GM12873 (cell line): ENCODE data around the gene KCNK16.
A peak's percentile ranks its signal among the peaks of the same experiment; 100 is the strongest.

Experiments
- TF ChIP-seq, protein P1 (sequence below): IDR thresholded peaks from 2 replicates; pipeline ENCODE4 v1.5.1; 2012; ENCODE audit warnings: low read depth, mild to moderate bottlenecking, moderate library complexity, low read length, control low read depth; ENCODE audit not compliant: insufficient read depth; ENCODE audit errors: missing control alignments

The KCNK16 gene

DNA sequence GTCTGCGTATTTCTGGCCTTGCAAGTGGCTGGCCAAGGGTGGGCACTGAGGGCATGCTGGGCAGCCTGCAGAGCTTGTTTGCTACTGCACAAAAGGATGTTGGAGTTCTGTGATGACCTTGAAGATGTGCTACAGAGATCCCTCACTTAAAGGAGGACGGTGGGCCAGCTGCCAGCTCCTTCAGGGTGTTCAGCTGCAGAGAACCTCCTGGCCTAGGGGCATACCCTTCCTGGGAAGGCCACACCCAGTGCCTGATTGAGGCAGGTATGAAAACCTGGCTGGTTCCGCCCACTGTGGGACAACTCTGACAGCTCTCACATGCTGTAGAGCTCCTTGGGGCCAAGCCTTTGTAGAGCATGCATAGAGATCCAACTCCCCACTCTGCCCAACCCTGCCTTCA, 5.2 kb downstream of the KCNK16 start:
- TF ChIP-seq, protein P1, sequence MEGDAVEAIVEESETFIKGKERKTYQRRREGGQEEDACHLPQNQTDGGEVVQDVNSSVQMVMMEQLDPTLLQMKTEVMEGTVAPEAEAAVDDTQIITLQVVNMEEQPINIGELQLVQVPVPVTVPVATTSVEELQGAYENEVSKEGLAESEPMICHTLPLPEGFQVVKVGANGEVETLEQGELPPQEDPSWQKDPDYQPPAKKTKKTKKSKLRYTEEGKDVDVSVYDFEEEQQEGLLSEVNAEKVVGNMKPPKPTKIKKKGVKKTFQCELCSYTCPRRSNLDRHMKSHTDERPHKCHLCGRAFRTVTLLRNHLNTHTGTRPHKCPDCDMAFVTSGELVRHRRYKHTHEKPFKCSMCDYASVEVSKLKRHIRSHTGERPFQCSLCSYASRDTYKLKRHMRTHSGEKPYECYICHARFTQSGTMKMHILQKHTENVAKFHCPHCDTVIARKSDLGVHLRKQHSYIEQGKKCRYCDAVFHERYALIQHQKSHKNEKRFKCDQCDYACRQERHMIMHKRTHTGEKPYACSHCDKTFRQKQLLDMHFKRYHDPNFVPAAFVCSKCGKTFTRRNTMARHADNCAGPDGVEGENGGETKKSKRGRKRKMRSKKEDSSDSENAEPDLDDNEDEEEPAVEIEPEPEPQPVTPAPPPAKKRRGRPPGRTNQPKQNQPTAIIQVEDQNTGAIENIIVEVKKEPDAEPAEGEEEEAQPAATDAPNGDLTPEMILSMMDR: no peak

DNA sequence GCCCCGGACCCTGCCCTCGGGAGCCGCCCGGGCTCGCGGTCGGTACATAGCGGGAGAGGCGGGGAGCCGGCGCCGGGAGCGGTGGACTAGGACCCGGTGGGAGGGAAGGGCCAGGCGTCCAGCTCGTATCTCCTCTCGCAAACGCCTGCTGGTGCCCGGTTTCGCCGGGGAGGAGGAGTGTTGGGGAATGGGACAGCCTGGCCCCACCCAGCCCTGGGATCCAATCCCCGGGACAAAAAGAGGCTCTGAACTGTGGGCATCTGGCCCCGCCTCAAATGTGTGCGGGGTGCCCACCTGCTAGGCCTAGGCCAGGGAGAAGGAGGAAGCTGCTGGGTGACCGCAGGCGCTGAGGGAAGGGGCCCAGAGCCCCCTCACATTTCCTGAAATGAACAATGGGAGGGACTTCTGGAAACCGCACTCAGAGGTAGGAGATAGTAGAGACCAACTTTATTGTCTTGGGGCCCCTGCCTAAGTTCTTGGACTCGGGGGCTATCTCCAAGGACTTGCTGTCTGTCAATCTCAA, 8.2 kb downstream of the KCNK16 start, which contains the start of gene KCNK17:
KCNK17 (minus strand) TSS at position 147 of the 523 bp plus-strand sequence; CDS start at position 48, 99 bp downstream.
- TF ChIP-seq, protein P1: no peak

DNA sequence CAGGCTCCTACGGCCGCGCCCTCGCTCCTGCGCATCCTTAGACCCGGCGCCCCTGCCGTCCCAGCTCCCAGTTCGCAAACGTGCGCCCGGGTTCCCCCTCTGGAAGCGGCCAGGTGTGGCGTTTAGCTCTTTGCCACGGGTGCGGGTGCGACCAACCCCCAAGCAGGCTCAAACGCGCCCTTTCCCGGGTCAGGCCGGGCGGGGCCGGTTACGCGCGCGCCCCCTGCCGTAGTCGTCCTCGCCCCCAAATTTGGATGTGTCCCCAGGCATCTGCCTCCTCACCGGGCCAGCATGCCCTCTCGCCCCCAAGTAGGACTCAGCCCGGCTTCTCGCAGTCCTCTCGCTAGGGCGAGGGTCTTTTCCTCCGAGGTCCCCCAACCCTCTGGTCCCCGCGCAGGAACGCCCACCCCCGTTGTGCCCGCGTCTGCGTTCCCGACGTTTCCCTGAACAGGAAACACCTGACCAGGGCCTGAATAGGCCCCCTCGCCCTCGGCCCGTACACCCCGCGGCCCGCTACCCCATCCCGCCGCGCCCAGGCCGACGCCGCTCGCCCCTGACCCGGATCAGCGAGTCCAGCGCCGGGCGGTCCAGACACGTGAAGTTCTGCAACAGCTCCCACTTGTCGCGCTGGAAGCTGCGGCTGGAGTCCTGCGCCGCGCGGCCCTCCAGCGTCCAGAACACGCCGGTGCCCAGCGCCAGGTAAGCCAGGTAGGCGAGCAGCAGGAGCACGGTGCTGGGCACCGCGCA, 8.8 kb downstream of the KCNK16 start:
- TF ChIP-seq, protein P1: no peak

DNA sequence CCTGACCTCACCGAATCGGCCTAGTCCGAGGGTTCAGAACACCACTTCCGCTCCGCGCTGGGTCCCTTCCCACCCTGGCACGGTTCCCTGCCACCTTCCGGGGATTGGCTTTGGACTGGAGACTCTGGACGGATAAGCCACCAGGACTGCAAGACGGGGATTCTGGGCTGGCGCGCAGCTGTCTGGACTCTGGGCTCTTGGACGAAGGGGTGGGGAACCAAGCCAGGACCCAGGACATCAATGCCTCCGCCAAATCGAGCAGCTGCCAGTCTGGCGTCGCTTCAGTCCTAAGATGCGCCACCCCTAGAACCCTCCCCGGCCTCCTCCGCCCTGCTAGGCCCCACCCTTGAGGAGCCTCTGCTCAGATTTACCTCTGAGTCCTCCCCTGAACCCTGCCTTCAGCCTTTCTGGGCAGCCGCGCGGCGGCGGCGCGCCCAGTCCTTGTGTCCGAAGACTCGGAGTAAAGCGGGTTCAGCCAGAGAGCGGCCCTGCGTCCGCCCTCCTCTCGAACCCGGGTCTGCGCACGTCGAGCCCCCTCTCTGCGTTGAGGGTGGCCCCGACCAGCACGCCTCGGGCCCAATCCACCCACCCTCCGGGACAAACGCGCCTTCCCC, 9.5 kb downstream of the KCNK16 start:
- TF ChIP-seq, protein P1: no peak

DNA sequence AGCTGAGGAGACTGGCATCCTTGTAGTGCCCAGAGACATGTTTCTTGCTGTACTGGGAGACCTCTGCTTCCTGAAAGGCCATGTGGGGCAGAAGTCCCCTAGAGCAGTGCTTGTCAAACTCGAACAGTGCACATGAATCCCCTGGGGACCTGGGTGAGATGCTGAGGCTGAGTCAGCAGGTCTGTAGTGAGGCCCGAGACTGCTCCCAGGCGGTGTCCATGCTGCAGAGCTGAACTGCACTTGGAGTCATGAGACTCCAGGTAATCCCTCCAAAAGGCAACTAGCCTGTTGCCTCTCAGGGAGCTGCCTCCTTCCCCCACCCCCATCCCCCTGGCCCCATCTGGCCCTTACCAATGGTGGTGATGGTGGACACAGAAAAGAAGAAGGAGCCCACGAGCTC, 12.0 kb downstream of the KCNK16 start:
- TF ChIP-seq, protein P1: no peak

DNA sequence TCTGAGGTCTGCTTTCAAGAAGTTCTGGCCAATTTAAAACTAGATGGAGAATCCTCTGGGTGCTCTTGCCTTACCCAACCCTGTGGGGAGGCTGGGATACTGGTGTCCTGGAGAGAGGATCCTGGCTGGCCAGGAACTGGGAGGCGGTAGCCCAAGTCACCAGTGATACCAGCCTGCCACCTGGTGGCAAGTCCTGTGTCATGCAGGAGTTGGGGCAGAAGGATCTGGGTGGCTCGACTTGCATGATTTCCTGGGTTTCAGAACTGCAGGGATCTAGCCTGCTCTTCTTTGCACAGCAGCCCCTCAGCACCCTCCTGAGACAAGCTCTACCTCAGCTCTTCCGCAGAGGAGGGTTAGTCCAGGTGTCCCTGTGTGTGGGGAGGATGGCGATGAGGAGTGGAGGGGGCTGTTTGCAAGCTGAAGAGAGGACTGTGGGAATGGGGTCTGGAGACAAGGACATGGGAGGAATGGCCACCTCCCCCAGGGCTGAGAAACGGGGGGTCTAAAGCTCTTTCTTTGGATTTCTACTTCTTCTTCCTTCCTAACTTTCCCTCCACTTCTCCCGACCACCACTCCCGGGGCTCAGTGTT, 12.5 kb downstream of the KCNK16 start:
- TF ChIP-seq, protein P1: peak; percentile 94

DNA sequence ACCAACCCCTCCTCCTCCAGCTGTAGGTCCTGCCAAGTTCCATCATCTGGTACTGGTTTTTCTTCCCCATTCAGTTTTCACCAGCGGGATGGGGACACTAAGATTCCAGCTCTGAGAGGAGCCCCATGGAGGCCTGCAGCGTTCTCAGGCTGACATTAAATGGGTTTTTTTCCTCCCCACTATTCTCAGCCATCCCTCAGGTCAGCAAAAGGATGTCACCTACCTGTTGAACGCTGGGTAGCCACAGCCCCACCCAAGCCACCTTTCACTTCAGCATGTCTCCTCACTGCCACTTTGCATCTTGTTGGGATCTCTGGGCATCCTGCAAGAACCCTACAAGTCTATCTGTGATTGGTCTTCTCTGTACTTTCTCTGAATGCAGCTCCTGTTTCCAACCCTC, 15.0 kb downstream of the KCNK16 start:
- TF ChIP-seq, protein P1: no peak
